HT1080 (cell line): ENCODE measurements around the gene LDLRAD1. TPM values are rescaled to one million over a fixed set of nuclear protein-coding genes. Genes with fewer than 3 reads are reported as not detected.
A peak's percentile ranks its signal among the peaks of the same experiment; 100 is the strongest.
"Not testable (repeated sequence)": the region's sequence is repeated elsewhere in the genome, so short reads cannot be mapped to it uniquely, and the experiment has no call there.

Source experiments
- DNase-seq: peaks from one replicate; pipeline ENCODE4 v3.0.0-alpha.2; 2015; ENCODE audit warnings: low read depth
- total RNA-seq: library from RNA; depleted of rRNA; stranded (reverse); fragments of >200 nt; shearing (Covaris generic); gene quantifications from 2 replicates; pipeline ENCODE4 v1.2.3, GENCODE V29; 2014

LDLRAD1 gene
- total RNA-seq, 1 experiment from 2014 or later = not detected

DNA sequence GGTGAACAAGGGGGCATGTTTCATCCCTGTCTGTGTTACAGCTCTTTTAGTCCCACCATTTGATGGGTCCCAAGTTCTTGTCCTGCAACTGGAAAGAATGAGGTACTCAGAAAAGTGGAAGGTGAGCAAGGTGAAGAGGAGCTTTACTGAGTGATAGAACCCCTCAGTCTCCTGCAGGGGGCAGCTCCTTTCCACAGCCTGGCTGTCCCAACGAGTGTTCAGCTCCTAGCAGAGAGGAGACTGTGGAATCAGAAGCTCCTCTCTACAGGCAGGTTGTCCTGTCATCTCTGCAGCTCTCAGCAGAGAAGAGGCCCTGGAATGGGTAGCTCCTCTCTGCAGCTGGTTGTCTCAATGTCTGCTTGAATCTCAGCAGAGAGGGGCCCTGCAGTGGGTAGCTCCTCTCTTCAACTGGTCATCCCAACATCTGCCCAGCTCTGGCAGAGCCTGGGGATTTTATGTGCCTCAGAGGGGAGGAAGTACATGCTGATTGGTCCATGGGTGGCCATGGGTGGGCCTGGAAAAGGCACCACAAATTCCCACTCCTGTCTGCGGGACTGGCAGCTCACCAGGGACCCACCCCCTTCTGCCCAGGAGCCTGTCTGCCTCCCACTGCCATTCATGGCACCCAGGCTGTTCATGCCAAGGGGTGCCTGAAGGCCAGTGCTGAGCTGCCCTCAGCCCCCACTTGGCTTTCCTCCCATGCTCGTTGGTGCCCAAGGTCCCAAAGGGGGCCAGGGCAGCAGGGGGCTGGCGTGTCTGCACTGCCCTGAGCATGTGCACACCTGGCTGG is 25.7 kb downstream of the LDLRAD1 start:
- no peak for DNase-seq

DNA sequence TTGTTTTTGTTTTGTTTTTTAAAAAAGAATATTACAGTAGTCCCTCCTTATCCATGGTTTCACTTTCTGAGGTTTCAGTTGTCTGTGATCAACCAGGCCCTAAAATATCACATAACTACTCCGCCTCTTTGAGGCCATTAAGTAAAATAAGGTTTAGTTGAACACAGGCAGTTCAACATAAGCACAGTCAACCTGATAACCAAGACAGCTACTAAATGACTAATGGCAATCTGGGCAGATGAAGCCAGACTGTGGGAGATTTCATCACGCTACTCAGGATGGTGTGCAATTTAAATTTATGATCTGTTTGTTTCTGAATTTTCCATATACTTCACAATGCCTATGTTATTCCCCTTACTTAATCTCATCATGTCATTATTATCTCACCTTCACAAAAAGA is 30.1 kb downstream of the LDLRAD1 start:
- no peak for DNase-seq

DNA sequence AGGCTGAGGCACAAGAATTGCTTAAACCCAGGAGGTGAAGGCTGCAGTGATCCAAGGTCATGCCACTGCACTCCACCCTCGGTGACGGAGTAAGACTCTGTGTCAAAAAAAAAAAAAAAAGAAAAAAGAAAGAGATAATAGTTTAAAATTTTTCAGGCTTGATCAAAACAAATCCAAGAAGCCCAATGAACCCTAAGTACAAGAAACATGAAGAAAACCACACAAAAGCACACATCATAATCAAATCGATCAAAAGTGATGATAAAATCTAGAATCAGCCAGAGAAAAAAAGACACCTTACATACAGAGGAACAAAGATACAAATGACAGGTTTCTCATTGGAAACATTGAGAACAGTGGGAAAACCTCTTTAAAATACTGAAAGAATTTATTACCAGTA is 31.5 kb downstream of the LDLRAD1 start:
- no peak for DNase-seq

DNA sequence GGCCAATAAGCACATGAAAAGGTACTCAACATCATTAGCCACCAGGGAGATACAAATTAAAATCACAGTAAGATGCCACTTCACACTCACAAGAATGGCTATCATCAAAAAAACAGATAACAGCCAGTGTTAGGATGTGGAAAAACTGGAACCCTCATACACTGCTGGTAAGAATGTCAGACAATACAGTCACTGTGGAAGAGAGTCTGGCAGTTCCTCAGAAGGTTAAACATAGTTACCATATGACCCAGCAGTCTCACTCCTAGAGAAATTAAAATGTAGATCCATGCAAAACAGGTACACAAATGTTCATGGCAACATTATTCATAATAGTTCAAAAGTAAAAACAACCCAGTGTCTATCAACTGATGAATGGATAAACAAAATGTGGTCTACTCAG is 33.3 kb downstream of the LDLRAD1 start:
- DNase-seq = no peak

DNA sequence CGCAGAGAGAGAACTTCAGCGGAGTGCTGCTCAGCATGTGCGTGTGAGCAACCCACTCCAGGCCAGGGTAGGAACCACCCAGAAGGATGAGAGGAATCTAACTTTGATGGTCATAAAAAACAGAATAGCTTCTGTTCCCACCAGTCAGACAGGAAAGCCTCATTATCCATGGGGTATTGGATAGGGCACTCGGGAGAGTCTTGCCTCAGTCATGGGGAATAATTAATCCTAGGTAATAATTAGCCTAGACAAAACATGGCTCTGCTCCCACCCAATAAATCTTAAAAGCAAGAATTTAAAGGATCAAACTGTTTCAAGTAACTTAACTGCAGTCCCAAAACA is 35.3 kb downstream of the LDLRAD1 start:
- DNase-seq = no peak

DNA sequence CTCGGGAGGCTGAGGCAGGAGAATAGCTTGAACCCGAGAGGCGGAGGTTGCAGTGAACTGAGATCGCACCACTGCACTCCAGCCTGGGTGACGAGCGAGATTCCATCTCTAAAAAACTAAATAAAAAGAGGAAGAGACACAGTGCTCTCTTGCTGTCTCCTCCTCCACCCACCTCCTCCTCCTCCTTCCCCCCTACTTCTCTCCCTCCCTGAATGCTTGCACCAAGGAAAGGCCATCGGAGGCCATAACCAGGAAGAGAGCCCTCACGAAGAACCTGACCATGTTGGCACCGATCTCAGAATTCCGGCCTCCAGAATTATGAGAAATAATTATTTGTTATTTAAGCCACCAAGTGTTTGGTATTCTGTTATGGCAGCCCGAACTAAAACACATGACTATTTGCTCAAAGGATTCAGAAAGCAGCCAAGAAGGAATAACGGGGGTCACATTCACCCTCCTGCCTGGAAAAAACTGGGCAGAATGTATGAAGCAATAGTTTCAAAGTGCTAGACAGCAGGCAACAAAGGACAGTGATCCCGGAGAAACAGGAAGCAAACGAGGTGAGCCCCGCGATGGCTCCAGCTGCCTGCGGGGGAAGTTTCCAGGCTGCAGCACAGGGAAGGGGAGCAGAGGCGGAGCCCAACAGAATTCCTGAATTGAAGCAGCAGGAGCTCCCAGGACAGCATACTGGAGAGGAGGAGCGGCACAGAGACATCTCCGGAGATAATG is 35.8 kb downstream of the LDLRAD1 start:
- DNase-seq = peak; percentile 8

DNA sequence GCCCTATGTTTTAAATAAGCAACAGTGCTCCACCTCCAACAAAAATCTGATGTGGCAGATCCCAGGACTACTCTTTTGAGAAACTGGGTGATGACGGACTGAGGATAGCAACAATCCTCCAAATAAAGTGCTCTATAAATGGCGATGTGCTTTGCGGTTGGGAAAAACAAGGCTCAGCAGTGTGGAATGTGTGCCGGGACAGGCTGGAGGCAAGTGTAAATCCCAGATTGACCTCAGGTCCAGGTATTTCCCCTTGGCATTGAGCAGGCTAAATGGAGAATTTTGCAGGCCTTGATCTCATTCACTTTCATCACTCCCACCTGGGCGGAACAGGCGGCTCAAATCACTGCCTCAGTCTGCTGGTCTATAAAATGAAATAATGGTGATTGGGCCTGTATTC is 36.8 kb downstream of the LDLRAD1 start:
- peak; percentile 50 for DNase-seq

DNA sequence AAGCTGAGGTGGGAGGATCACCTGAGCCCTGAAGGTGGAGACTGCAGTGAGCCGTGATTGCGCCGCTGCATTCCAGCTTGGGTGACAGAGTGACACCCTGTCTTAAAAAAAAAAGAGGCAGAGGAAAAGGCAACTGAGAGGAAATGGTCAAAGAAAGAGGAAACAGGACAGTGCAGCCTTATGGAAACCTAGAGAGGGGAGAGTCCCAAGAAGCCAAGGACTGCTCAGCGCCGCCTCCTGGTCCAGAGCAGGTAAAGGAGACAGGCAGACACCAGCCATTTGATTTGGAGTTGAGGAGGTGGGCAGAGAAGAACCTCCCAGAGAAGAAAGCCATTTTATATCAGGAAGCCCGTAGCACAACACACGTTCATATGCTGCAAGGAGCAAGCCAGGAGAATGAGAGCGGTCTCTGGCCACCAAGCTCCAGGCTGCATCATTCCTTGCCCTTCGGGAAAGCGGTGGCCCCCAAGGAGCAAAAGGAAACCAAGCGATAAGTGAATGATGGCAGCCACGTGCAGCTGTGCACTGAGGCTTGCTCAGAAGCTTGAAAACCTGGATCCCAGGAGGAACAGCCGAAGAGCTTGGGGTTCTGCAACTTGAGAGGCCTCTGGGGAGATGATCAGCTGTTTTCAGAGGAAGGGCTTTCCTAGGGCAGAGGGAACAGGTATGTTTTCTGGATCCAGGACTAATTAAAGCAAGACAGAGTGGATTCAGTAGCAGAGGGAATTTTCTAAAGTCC is 38.1 kb downstream of the LDLRAD1 start:
- no peak for DNase-seq

DNA sequence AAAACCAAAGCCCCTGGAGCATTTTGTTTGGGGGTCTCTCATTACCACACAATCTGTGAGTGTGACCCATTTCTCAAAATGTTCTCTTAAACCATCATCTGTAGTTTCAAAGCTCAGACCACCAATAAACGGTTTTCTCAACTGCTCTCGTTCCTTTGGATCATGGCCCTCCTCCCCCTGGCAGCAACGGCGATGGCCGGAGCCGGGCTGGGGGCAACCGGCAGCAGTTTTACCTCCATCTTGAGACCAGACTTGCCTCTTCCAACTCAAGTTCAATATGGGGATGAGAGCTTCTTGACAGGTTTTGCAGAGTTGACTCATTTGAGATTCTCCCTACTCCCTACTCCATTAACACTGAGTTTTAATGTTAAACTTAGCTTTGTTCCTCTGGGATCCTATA is 42.1 kb downstream of the LDLRAD1 start:
- DNase-seq = no peak

DNA sequence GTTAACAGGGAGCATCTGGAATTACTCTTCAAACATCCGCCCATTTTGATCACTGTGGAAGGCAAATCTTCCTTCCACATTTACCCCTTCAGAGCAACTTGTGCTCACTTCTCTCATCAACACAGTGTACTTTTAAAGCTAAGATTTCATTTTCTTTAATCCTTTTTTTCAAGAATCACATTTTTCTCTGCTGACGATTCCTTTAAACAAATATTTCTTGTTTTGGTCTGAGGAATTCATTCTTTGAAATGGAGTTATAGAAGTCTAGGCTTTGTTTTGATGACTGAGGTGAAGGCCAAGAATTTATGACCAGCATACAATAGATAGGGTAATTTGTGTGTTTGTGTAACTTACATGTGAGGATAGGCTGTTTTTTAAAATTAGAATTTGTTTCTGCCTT is 46.3 kb downstream of the LDLRAD1 start:
- no peak for DNase-seq

DNA sequence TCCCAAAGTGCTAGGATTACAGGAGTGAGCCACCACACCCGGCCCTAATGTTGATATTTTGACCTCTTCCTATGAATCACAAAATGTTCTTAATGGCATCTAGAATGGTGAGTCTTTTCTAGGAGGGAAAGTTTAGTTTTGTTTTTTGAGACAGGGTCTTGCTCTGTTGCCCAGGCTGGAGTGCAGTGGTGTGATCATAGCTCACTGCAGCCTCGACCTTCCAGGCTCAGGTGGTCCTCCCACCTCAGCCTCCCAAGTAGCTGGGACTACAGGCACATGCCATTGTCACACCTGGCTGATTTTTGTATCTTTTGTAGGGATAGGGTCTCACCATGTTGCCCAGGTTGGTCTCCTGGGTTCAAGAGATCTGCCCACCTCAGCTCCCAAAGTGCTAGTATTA is 48.7 kb downstream of the LDLRAD1 start:
- DNase-seq = not testable (repeated sequence)

DNA sequence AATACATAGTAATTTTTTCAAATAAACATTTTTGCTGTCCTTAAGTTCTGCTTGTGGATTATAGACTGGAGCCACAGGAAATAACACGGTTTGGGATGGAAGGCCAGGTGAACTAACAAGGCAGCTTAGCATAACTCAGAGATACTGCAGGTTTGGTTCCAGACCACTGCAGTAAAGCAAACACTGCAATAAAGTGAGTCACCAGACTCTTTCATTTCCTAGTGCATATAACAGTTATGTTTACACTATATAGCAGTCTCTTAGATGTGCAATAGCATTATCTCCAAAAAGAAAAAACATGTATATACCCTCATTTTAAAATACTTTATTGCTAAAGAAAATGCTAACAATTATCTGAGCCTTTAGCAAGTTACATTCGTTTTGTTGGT is 49.9 kb downstream of the LDLRAD1 start:
- DNase-seq = peak; percentile 15

DNA sequence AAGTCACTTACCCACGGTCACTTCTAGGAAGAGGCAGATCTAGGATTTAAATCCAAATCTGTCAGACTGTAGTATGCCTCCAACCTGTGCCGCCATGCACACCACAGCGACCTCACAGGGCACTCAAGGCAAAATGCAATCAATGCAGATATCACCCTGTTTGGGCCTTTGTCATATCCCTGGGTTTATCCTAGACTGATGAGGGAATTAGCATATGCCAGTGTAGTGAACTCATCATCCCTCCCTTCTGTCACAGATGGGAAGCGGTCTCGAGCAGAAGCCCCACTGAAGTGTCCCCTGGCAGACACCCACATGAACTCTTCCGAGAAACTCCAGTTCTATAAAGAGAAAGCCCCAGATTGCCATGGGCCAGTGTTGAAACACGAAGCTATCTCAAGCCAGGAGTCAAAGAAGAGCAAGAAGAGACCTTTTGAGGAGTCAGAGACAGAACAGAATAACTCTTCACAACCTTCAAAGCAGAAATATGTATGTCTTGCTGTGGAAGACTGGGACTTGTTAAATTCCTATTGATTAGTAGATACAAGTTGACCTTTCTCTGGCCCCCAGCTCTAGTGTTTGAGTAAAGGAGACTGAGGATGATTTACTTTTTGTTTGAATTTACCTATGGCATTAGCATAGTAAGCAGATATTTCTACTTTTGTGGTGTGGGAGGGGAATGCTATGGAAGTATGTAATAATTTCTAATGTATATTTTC is 50.4 kb downstream of the LDLRAD1 start:
- DNase-seq = no peak

DNA sequence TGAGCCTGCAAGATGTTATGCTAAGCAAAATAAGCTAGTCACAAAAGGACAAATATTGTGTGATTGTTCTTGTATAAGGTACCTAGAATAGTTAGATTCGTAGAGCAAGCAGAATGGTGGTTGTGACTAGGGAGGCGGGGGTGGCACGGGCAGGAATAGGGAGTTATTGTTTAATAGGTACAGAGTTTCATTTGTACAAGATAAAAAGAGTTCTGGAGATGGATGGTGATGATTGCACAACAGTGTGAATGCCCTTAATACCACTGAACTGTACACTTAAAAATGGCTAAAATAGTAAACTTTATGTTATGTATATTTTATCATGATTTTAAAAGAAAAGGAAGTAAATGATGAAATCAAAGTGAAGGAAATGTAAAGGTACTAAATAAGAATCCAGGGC is 51.2 kb downstream of the LDLRAD1 start:
- DNase-seq = no peak

DNA sequence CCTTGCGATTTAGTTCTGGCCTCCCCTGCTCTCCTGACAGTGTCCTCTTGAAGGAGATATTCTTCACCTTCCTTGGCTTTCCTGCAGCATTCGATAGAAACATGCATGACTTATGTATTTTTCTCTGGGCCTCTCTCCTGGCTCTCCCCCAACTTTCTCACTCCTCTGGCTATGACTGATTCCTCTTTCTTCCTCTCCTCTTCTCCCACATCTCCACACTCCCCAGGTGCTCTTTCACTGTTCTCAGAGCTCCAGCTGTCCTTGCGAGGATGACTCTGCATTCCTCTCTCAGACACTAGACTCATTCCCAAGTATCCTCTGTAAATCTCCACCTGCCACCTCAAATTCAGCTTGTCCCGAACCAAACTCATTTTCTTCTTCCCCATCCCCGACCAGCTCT is 53.9 kb downstream of the LDLRAD1 start:
- DNase-seq = no peak

DNA sequence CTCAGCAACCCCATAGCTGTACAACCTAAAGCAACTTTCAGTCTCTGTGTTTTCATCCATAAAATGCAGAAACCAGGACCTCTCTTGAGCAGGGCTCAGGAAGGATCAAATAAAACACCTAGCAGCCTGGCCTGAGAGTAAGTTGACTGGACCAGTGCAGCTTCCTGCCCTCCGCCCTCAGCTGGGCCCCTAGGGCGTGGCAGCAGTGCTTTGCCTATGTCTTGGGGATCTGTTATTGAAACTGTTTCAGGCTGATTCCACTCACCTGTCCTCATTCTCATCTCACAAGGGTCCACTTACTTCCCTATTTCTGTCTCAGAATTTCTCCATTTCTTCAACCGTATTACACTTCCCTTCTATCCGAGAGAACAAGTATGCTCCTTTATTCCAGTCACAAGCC is 54.5 kb downstream of the LDLRAD1 start:
- DNase-seq = no peak

DNA sequence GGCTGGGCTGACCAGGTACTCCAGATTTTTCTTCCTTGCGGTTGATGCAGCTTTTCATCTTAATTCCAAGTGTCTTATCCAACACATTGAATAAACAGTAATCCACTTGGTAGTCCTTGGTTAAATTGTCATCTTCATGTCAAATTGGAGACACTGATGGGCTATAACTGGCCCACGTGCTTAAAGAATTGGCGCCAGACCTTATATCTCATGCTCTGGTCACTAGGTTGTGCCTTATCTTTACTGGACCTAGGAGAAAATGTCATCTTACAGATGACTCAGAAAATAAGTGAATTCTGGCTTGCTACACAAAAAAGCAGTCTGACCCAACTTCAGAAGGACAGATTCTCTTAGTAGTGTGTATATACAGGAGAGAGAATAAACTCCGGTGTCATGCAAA is 55.6 kb downstream of the LDLRAD1 start:
- no peak for DNase-seq

DNA sequence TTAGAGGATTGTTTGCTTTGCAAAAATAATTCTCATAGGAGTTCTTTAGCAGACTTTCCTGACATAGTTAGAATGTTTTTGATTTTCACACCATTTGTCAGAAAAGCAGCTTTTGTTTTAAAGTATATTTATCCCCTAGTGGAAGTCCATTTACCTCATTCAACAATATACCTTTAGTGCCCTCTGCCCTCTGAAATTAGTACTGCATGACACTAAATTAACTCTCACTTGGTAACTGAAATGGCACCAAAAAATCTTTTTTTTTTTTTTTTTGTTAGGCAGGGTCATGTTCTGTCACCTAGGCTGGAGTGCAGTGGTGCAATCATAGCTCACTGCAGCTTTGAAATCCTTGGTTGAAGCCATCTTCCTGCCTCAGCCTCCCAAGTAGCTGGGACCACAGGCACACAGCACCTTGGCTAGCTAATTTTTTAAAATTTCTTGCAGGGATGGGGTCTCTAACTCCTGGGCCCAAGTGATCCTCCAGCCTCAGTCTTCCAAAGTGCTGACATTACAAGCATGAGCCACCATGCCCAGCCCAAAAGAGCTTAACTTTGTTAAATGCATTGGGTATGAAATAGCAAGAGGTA is 58.2 kb downstream of the LDLRAD1 start:
- DNase-seq = peak; percentile 47
